Liver (tissue), 9 donors: ENCODE measurements around the gene DISC1. TPM values are rescaled to one million over a fixed set of nuclear protein-coding genes. Genes with fewer than 3 reads are reported as not detected.

ENCODE experiments used
- DNase-seq: peaks from one replicate; pipeline ENCODE4 v3.0.0-alpha.2; 2017; ENCODE audit warnings: low spot score
- H3K27ac ChIP-seq, 2 donors: one replicate each; pipeline ENCODE4 v1.7.0; 2013; ENCODE audit warnings: inconsistent platforms in 2 of 2, low read length in 2 of 2, control low read depth in 1 of 2, low read depth in 1 of 2, mild to moderate bottlenecking in 1 of 2
- H3K27me3 ChIP-seq, 4 donors: one replicate each; pipeline versions ENCODE4 v1.6.1 to v1.7.0; 2013; ENCODE audit warnings: low read length in 3 of 4, inconsistent platforms in 1 of 4, mild to moderate bottlenecking in 1 of 4, moderate library complexity in 1 of 4; ENCODE audit not compliant: control insufficient read depth in 4 of 4, insufficient read depth in 4 of 4
- H3K36me3 ChIP-seq, 4 donors: one replicate each; pipeline versions ENCODE4 v1.6.1 to v1.7.0; 2013; ENCODE audit warnings: low read length in 3 of 4, mild to moderate bottlenecking in 3 of 4, low read depth in 1 of 4, moderate library complexity in 1 of 4; ENCODE audit not compliant: control insufficient read depth in 4 of 4, insufficient read depth in 3 of 4
- H3K4me1 ChIP-seq, 4 donors: one replicate each; pipeline versions ENCODE4 v1.6.1 to v1.7.0; 2013; ENCODE audit warnings: low read length in 3 of 4, mild to moderate bottlenecking in 3 of 4, moderate library complexity in 1 of 4; ENCODE audit not compliant: control insufficient read depth in 4 of 4, insufficient read depth in 4 of 4
- H3K4me3 ChIP-seq, 3 donors: one replicate each; pipeline versions ENCODE4 v1.6.1 to v1.7.0; 2013; ENCODE audit warnings: low read length in 3 of 3, control low read depth in 1 of 3, low read depth in 1 of 3, mild to moderate bottlenecking in 1 of 3
- H3K9ac ChIP-seq, 2 donors: one replicate each; pipeline ENCODE4 v1.7.0; 2013; ENCODE audit warnings: low read length in 2 of 2, mild to moderate bottlenecking in 2 of 2, moderate library complexity in 2 of 2, control low read depth in 1 of 2, low read depth in 1 of 2
- H3K9me3 ChIP-seq, 4 donors: one replicate each; pipeline versions ENCODE4 v1.6.1 to v1.7.0; 2013; ENCODE audit warnings: low read length in 3 of 4; ENCODE audit not compliant: control insufficient read depth in 4 of 4
- ATF3 ChIP-seq: IDR thresholded peaks from 2 replicates; pipeline ENCODE4 v1.6.1; 2016; ENCODE audit warnings: antibody characterized with exemption
- EGR1 ChIP-seq, 2 donors: IDR thresholded peaks; 2 replicates each; pipeline ENCODE4 v1.6.1; 2016 to 2018; ENCODE audit warnings: antibody characterized with exemption in 2 of 2, low read depth in 2 of 2
- FOXA1 ChIP-seq: IDR thresholded peaks from 2 replicates; pipeline ENCODE4 v1.6.1; 2016; ENCODE audit warnings: antibody characterized with exemption
- FOXA2 ChIP-seq: IDR thresholded peaks from 2 replicates; pipeline ENCODE4 v1.6.1; 2016; ENCODE audit warnings: antibody characterized with exemption
- GABPA ChIP-seq, 2 donors: IDR thresholded peaks in 1 of 2; conservative IDR thresholded peaks in 1 of 2; 2 replicates each; pipeline ENCODE4 v1.6.1; 2016; ENCODE audit warnings: antibody characterized with exemption in 2 of 2, mild to moderate bottlenecking in 1 of 2, moderate library complexity in 1 of 2
- HNF4A ChIP-seq, 2 donors: conservative IDR thresholded peaks; 2 replicates each; pipeline ENCODE4 v1.6.1; 2016; ENCODE audit warnings: antibody characterized with exemption in 2 of 2, mild to moderate bottlenecking in 2 of 2
- JUND ChIP-seq, 2 donors: IDR thresholded peaks; 2 replicates each; pipeline ENCODE4 v1.6.1; 2016; ENCODE audit warnings: antibody characterized with exemption in 2 of 2
- MAX ChIP-seq: IDR thresholded peaks from 2 replicates; pipeline ENCODE4 v1.6.1; 2016; ENCODE audit warnings: antibody characterized with exemption
- NR2F2 ChIP-seq: IDR thresholded peaks from 2 replicates; pipeline ENCODE4 v1.6.1; 2016; ENCODE audit warnings: antibody characterized with exemption
- REST ChIP-seq: IDR thresholded peaks from 2 replicates; pipeline ENCODE4 v1.6.1; 2016; ENCODE audit warnings: antibody characterized with exemption, mild to moderate bottlenecking
- RXRA ChIP-seq, 2 donors: IDR thresholded peaks; 2 replicates each; pipeline ENCODE4 v1.6.1; 2017 to 2018; ENCODE audit warnings: antibody characterized with exemption in 2 of 2, mild to moderate bottlenecking in 1 of 2
- TAF1 ChIP-seq: conservative IDR thresholded peaks from 2 replicates; pipeline ENCODE4 v1.6.1; 2016; ENCODE audit warnings: antibody characterized with exemption, mild to moderate bottlenecking
- YY1 ChIP-seq: IDR thresholded peaks from 2 replicates; pipeline ENCODE4 v1.6.1; 2016; ENCODE audit warnings: antibody characterized with exemption, mild to moderate bottlenecking
- WGBS: extraction: QIAGEN DNeasy Blood & Tissue Kit; methylation state at CpG from one replicate; pipeline ENCODE4 v1.1.7; 2013; 5-methylcytosine and 5-hydroxymethylcytosine counted together
- polyA plus RNA-seq, 2 donors: library from polyadenylated mRNA; stranded (reverse) in 1 of 2; unstranded in 1 of 2; fragments of 200-250 nt in 1 of 2; fragments of >200 nt in 1 of 2; fragmentation: Nextera tagmentation in 1 of 2; extraction: Ambion mirVana in 1 of 2; gene quantifications; one replicate each; pipeline versions ENCODE4 v1.2.1 to v1.2.3, GENCODE V29; 2013 to 2015
- total RNA-seq, 2 donors: library from RNA; depleted of rRNA; stranded (reverse); fragments of >200 nt; gene quantifications; one replicate each; pipeline ENCODE4 v1.2.3, GENCODE V29; 2014
- donor health status: healthy.
- donor health status: healthy.
- donor health status: healthy.
- donor health status: healthy.
- donor health status: healthy.

DISC1 gene
- total and polyA plus RNA-seq, 4 donors = 0.45 to 6.3 (median 2.3) TPM

- Histone ChIP-seq H3K9ac (no peak overlapping the region), H3K4me3 (no peak overlapping the region), H3K4me1 (no peaks in the 10 kb centered on the region), H3K27ac (no peak overlapping the region), H3K27me3 (no peaks in the 10 kb centered on the region), H3K9me3 (peaks cover 0 to 3% (median 0%) of the 10 kb centered on the region in 4 donors), H3K36me3 (no peaks in the 10 kb centered on the region)
- WGBS = 59% methylated on average over 6 of the region's 6 CpGs
- TF ChIP-seq YY1 = no peak
- TF ChIP-seq REST = no peak
- TF ChIP-seq RXRA (IDR thresholded peaks at IDR 0.05) = no peak
- no peak for TF ChIP-seq FOXA1
- no peak for TF ChIP-seq NR2F2
- no peak for TF ChIP-seq JUND (IDR thresholded peaks at IDR 0.05)
- no peak for DNase-seq
These were observed 291.8 kb downstream of the DISC1 start for GRCh38 chr1:231918239-231919015.

GRCh38 chr1:231919239-231919885, 292.8 kb downstream of the DISC1 start:
- Histone ChIP-seq H3K9me3 (no peaks in the 10 kb centered on the region), H3K4me1 (no peaks in the 10 kb centered on the region), H3K9ac (no peak overlapping the region), H3K4me3 (no peak overlapping the region), H3K36me3 (no peaks in the 10 kb centered on the region), H3K27me3 (no peaks in the 10 kb centered on the region), H3K27ac (no peak overlapping the region)
- TF ChIP-seq REST (no peak), FOXA2 (no peak), RXRA (IDR thresholded peaks at IDR 0.05) (no peak), EGR1 (IDR thresholded peaks at IDR 0.05; ENCODE audit: low read depth in 2 of 2) (no peak)
- WGBS = 57% methylated on average over 4 of the region's 4 CpGs
- no peak for DNase-seq

- WGBS = 45% methylated on average over 7 of the region's 7 CpGs
- Histone ChIP-seq H3K27ac (no peak overlapping the region), H3K36me3 (no peaks in the 10 kb centered on the region), H3K4me1 (no peaks in the 10 kb centered on the region), H3K9me3 (no peaks in the 10 kb centered on the region), H3K9ac (no peak overlapping the region), H3K27me3 (no peaks in the 10 kb centered on the region), H3K4me3 (no peak overlapping the region)
- DNase-seq = no peak
- TF ChIP-seq TAF1 = no peak
- TF ChIP-seq REST = no peak
- no peak for TF ChIP-seq HNF4A (conservative IDR thresholded peaks at IDR 0.05)
- no peak for TF ChIP-seq GABPA (IDR thresholded peaks at IDR 0.05 in 1 of 2, conservative IDR thresholded peaks at IDR 0.05 in 1 of 2)
- no peak for TF ChIP-seq YY1
- no peak for TF ChIP-seq FOXA2
- TF ChIP-seq JUND (IDR thresholded peaks at IDR 0.05) = no peak
- no peak for TF ChIP-seq ATF3
- no peak for TF ChIP-seq MAX
These were observed 293.3 kb downstream of the DISC1 start for GRCh38 chr1:231919886-231920285.
